DMS114 treated with DMSO at 0.1 percent for 48 hours (cell line): ENCODE data around the gene FRMD4A.

ENCODE experiments used
- DNase-seq: peaks from one replicate; lab custom pipeline; 2025; ENCODE audit not compliant: unreplicated experiment; lab: John Stamatoyannopoulos, UW

Gene FRMD4A

GRCh38 chr10:13893926-13894325 is 436.8 kb downstream of the FRMD4A start:
- DNase-seq: no peak

- no peak for DNase-seq
These were observed 437.9 kb downstream of the FRMD4A start for GRCh38 chr10:13892871-13893270.

GRCh38 chr10:13892001-13892491 is 438.7 kb downstream of the FRMD4A start:
- no peak for DNase-seq

DNA sequence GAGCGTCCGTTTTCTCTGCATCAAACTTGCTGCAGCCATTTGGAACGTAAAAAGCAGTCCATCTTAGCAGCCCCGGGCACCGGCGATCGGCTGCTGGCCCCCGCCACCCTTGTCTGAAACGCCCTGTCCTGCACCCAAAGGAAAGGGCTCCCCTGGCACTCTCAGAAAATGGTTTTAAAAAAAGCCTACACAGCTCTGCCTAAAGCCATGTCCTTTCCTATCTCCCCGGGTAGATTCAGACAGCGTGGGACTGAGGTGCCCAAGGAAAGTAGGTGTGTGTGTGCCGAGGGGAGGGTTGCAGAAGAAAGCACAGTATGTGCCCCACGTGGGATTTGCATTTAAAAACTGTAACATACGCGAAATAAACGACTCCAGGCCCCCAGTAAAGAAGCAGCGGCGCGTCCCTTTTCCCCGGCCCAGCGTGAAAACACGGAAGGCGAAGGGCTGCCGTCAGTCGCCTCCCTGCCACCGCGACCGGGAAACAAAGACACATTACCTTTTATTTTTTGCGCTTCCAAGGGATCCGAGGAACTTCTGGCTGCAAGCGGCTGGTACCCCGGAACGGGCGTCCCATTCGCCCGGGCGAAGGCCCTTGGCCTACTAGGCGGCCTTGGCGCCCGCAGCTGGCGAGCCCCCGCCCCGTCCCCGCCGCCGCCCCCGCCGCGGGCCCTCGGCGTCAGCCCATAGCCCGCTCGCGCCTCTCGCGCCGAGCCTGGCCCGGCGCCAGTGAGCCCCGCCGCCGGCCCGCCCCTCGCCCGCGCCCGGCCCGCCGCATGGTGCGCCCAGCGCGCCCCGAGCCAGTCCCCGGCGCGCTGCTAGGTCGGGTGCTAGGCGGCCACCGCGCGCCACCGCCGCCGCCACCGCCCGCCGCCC is 439.4 kb downstream of the FRMD4A start:
- DNase-seq: no peak

DNA sequence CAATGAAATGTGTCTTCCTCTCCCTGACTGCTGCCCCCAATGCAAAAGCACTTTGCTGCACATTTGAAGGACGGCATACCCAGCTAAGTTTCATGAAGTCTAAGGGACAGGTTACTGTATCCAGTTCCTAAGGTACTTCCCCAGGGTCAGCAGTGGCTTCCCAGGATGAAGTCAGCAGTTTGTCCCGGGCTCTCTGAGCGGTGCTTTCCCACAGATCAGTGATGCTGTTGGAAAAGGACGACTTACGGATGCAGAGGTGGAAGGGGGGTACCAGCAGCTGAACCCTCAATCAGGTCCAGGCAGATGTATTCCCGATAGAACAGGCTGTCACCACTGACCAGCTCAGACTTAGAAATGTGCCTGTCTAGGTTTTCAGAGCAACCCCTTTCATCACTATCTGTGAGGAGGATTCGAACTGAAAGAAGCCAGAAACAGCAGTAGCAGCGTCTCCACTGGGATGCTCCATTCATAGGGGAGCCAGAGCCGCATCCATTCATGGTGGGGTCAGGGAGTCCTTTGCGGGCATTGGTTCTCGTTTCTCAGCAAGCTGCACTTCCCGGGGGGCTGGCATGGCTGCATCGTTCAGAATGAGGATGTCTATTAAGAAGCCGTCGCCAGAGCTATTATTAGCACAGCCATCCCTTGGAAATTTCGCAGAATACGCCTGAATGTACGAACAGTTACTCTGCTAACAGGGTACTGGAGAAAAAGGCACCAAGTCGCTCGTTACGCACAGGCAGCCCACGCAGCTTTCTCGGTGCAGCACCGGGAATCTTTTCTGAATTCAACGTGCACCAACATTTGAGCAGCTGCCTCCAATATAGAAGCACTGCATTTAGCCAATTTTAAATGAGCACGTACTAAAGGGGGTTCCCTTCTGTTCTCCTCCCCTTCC is 440.2 kb downstream of the FRMD4A start:
- no peak for DNase-seq

DNA sequence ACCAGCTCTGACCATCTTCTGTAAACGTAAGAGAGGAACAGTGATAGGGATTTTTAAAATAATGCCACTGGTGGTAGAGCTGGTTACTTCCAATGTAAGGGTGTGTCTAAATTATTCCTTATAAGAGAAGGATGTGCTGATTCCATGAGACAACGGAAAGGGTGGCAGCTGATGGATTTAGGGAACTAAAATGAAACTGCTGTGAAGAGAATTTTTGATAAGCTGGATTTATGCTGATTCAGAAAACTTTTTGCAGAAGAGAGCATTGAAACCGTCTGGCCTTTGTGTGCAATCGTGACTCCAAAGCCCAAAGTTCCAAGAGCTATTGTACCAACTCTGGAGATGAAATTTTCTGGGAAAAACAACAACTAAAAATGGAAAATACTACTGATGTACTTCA is 443.0 kb downstream of the FRMD4A start:
- no peak for DNase-seq

GRCh38 chr10:13885238-13885990 is 445.3 kb downstream of the FRMD4A start:
- no peak for DNase-seq

DNA sequence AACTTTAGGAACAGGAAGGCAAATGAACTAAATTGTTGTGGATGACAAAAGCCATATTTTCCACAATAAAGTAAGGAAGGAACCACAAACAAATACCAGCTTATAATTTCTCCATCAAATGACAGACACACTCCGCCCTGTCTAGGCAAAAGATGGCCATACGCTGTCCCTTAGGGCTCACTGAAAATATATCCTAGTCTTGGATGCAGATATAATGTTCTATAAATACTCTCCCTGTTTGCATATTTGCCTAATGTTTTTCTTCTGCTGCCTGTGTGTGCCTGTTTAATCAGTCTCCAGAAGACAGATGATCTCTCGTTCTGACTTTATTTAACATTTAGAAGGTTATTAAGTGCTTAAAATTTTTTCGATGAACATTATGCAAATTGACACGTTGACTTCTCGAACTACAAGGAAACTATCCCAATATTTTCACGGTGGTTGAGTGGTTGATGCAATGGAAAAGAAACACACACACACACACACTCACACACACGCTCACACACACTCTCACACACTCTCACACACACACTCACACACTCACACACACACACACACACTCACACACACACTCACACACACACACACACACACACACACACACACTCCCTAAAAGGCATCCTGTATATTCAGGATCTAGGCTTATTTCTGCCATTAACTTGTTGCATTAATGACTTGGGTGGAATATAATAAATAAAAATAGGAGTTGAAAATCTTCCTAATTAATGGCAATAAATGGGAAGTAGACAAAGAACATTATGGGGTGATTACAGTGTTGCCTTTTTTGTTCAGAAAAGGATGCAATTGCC is 446.9 kb downstream of the FRMD4A start:
- no peak for DNase-seq

DNA sequence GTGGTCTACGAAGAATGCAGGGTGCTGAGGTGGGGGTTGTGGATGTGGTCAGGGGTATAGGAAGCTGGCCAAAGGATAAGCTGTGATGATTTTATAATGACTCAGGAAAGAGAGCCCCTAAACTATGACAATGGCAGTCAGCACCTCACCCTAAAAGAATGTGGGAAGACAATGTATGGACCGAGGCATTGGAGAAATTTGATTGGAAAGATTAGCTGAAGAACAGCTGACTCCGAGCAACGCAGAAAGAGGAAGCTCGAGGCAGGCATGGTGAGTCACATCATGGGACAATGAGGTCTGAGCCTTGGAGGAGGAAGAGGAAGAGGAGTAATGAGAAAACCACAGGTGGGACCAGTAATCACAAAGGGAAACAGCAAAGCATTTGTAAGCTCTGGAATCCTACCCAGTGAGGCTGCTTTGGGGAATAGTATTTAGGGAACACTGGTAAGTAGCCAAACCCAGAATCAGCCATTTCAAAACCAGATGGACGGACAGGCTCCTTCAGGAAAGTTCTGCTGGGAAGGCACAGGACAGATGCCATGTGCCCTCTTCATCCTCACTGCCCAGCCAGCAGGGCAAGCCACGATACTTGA is 448.5 kb downstream of the FRMD4A start:
- DNase-seq: no peak

DNA sequence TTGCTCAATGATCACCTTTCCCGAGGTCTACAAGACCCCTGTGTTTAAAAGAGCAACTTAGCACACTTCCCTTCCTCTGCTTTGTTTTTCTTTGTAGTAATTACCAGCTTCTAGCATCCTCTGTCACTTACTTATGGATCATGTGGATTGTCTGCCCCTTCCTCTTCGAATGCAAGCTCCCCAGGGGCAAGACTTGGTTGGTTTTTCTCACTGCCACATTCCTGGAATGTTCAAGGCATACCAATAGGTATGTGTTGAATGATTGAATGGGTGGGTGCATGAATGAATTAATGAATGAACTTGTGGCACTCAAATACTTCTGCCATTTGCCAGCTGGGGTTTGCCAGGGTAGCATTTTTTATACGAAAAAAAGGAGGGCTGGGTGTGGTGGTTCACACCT is 450.0 kb downstream of the FRMD4A start:
- no peak for DNase-seq

GRCh38 chr10:13877154-13877909 is 453.4 kb downstream of the FRMD4A start:
- no peak for DNase-seq

DNA sequence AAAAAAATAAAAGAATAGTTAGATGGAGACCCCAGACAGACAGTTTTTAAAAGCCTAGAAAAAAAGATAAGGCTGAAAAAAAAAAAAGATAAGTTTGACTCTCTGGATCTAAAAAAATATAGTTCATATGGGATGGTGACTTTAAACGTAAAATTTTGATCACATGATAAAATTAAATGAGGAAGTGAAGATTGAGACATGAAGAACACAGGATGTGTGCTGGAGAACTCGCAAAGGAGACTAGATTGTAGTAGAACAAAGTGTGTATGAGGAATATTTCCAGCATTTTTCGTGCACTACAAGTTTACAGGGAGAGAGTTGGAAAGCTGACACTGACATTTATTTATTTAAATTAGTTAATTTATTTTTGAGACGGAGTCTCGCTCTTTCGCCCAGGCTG is 457.5 kb downstream of the FRMD4A start:
- DNase-seq: no peak

DNA sequence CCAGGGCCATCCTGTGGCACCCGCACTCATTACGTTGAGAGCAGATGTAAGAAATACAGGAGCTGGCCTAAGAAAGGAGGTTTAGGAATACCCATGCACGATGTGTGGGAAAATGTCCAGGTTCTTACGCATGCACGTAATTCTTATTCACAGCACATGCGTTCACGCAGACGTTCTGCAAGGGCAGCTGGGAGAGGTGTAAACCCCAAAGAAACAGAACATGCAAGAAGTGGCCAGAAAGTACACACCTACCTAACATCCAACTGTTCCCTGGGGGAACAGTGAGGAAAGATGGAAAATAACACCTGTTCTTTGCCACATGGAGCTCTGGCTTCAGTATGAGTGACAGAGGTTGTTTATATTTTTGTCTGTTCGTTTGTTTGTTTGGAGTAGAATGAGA is 458.3 kb downstream of the FRMD4A start:
- DNase-seq: no peak

GRCh38 chr10:13871776-13872175 is 458.9 kb downstream of the FRMD4A start:
- no peak for DNase-seq

- DNase-seq: no peak
These were observed 459.7 kb downstream of the FRMD4A start for GRCh38 chr10:13871011-13871410.

- no peak for DNase-seq
These were observed 461.4 kb downstream of the FRMD4A start for GRCh38 chr10:13869295-13869664.

DNA sequence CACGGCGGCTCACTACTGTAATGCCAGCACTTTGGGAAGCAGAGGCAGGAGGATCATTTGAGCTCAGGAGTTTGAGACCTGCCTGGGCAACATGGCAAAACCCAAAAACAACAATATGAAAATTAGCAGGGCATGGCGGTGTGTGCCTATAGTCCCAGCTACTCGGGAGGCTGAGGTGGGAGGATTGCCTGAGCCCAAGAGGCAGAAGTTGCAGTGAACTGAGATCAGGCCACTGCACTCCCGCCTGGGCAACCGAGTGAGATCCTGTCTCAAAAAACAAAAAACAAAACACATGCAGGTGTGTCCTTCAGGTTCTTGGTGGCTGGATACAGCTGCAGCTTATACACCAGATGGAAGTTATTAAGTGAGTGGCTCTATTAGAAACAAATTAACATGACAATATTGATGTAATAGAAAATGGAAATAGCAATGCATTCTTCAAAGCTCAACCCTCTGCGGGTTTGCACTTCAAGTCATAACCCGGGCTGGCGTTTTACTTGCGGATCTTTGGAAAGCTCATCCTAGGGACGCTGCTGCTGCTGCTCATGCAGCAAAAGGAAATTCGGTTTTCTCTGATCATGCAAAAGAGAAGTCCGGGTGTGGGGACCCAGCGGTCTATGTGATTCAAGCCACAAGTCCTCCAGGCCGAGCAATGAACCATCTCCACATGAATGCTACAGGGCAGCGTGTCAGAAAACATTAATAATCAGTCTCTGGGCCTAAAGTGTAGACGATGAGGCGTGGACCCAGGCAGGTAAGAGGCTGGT is 462.0 kb downstream of the FRMD4A start:
- DNase-seq: no peak

- DNase-seq: no peak
These were observed 462.9 kb downstream of the FRMD4A start for GRCh38 chr10:13867822-13868221.
